Measurements from ENCODE around the gene MEGF10.

MEGF10 gene

DNA sequence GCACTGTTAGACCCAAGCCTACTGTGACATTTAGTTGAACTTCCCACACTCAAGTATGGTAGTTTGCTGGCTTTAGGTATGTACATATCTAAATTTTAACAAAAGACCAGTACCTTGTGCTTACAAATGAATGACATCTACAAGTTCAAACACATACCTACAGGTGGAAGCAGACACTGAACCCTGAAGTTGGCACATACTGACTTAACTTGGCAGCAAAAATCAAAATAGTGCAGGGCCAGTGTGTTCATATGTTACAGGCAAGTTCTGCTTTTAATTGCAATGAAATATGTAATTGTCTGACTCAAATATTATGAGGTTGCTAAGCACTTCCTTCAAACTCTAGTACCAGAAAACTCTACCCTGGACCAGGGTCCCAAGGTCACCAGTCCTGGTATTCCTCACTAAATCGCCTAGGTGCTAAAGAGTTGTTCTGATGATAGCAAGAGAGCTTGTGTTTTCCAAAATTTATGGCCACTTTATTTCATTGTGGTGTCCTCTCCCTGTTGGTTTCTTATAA, 77.4 kb downstream of the MEGF10 start:
- ATAC-seq (ENCODE audit: low read depth): peak; percentile 19; the same call in 1 of the 3 replicates
- Histone ChIP-seq H3K9me3 (ENCODE audit: severe bottlenecking) (no peaks in the 10 kb centered on the region), H3K4me3 (ENCODE audit: severe bottlenecking) (no peak overlapping the region), H3K36me3 (ENCODE audit: low read depth) (no peaks in the 10 kb centered on the region), H3K27ac (ENCODE audit: poor library complexity, severe bottlenecking) (no peak overlapping the region), H3K4me1 (ENCODE audit: insufficient read depth, poor library complexity, severe bottlenecking) (no peaks in the 10 kb centered on the region), H3K27me3 (ENCODE audit: insufficient read depth, poor library complexity, severe bottlenecking) (no peaks in the 10 kb centered on the region)
- TF ChIP-seq, protein P1, sequence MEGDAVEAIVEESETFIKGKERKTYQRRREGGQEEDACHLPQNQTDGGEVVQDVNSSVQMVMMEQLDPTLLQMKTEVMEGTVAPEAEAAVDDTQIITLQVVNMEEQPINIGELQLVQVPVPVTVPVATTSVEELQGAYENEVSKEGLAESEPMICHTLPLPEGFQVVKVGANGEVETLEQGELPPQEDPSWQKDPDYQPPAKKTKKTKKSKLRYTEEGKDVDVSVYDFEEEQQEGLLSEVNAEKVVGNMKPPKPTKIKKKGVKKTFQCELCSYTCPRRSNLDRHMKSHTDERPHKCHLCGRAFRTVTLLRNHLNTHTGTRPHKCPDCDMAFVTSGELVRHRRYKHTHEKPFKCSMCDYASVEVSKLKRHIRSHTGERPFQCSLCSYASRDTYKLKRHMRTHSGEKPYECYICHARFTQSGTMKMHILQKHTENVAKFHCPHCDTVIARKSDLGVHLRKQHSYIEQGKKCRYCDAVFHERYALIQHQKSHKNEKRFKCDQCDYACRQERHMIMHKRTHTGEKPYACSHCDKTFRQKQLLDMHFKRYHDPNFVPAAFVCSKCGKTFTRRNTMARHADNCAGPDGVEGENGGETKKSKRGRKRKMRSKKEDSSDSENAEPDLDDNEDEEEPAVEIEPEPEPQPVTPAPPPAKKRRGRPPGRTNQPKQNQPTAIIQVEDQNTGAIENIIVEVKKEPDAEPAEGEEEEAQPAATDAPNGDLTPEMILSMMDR (IDR thresholded peaks at IDR 0.05; ENCODE audit: poor library complexity, severe bottlenecking): no peak
- no peak for DNase-seq (ENCODE audit: low spot score)

DNA sequence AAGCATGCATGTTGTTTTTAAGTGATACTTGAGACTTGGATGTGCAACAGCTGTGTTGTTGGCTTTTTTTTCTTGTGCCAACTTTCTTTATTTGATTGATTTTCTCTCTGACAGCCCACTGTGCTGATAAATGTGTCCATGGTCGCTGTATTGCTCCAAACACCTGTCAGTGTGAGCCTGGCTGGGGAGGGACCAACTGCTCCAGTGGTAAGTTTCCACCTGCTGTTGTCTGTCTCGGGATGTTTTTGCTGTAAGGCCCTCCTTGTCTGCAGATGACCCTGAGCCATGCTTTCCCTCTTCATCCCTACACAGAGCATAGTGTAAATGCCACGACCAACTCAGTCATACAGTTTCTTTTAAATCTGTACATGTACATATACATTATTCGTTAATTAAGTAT, 79.2 kb downstream of the MEGF10 start:
- no peaks in the 10 kb centered on the region for H3K4me1 ChIP-seq (ENCODE audit: insufficient read depth, poor library complexity, severe bottlenecking)
- TF ChIP-seq, protein P1 (IDR thresholded peaks at IDR 0.05; ENCODE audit: poor library complexity, severe bottlenecking): no peak
- ATAC-seq (ENCODE audit: low read depth): no peak
- H3K4me3 ChIP-seq (ENCODE audit: severe bottlenecking): no peak overlapping the region
- no peak overlapping the region for H3K27ac ChIP-seq (ENCODE audit: poor library complexity, severe bottlenecking)
- no peaks in the 10 kb centered on the region for H3K36me3 ChIP-seq (ENCODE audit: low read depth)
- no peak for DNase-seq (ENCODE audit: low spot score)
- no peaks in the 10 kb centered on the region for H3K9me3 ChIP-seq (ENCODE audit: severe bottlenecking)
- no peaks in the 10 kb centered on the region for H3K27me3 ChIP-seq (ENCODE audit: insufficient read depth, poor library complexity, severe bottlenecking)

DNA sequence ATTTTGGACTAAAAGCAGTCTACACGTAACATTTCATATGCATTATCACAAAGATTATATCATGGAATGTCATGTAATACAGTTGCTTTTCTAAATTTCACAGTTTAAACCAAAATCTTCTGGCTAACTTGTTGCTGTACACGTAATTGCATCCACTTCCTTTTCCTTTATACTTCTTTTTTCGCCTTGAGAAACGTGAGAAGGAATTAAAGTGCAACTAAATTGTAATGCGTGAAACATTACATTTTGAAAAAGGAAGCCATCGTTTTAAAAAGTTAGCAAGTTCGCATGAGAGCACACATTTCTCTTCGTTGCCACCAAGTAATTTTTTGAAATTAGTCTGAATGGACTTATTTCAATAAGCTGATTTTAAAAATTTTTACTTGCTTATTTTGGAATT, 80.0 kb downstream of the MEGF10 start:
- Histone ChIP-seq H3K27ac (ENCODE audit: poor library complexity, severe bottlenecking) (no peak overlapping the region), H3K4me1 (ENCODE audit: insufficient read depth, poor library complexity, severe bottlenecking) (no peaks in the 10 kb centered on the region), H3K27me3 (ENCODE audit: insufficient read depth, poor library complexity, severe bottlenecking) (peaks cover 3% of the 10 kb centered on the region), H3K36me3 (ENCODE audit: low read depth) (no peaks in the 10 kb centered on the region), H3K4me3 (ENCODE audit: severe bottlenecking) (no peak overlapping the region), H3K9me3 (ENCODE audit: severe bottlenecking) (no peaks in the 10 kb centered on the region)
- no peak for ATAC-seq (ENCODE audit: low read depth)
- DNase-seq (ENCODE audit: low spot score): no peak
- TF ChIP-seq, protein P1 (IDR thresholded peaks at IDR 0.05; ENCODE audit: poor library complexity, severe bottlenecking): no peak

DNA sequence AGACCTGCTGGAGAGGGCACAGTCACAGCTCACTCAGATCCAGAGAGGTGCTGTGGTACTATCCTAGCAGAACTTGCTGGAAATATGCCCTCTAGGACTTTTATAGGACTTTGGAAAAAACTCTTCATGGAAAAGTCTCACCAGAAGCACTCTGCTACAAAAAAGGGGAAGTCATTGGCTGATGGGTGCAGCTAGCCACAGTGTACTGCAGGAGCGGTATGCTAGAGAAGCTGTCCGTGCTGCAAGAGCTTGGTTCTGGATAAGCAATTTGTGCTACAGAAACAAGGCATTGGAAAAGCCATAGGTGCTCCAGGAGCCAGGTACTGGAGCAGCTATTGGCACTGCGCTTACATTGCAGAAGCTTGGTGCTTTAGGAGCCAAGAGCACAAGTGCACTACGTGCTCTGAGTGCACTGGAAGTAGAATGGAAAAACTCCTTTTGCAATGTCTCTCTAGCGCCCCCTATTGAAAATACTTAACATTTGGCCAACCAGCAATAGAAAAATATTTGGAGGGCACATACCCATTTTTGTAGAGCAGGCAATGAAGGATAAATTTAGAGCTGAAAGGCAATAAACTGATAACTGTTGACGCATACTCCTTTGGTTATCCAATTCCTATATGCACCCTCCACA, 83.4 kb downstream of the MEGF10 start:
- no peaks in the 10 kb centered on the region for H3K36me3 ChIP-seq (ENCODE audit: low read depth)
- TF ChIP-seq, protein P1 (IDR thresholded peaks at IDR 0.05; ENCODE audit: poor library complexity, severe bottlenecking): peak; percentile 23
- H3K4me1 ChIP-seq (ENCODE audit: insufficient read depth, poor library complexity, severe bottlenecking): no peaks in the 10 kb centered on the region
- no peak overlapping the region for H3K27ac ChIP-seq (ENCODE audit: poor library complexity, severe bottlenecking)
- no peak for DNase-seq (ENCODE audit: low spot score)
- no peak for ATAC-seq (ENCODE audit: low read depth)
- H3K27me3 ChIP-seq (ENCODE audit: insufficient read depth, poor library complexity, severe bottlenecking): peaks cover 5% of the 10 kb centered on the region
- H3K4me3 ChIP-seq (ENCODE audit: severe bottlenecking): no peak overlapping the region
- H3K9me3 ChIP-seq (ENCODE audit: severe bottlenecking): no peaks in the 10 kb centered on the region

DNA sequence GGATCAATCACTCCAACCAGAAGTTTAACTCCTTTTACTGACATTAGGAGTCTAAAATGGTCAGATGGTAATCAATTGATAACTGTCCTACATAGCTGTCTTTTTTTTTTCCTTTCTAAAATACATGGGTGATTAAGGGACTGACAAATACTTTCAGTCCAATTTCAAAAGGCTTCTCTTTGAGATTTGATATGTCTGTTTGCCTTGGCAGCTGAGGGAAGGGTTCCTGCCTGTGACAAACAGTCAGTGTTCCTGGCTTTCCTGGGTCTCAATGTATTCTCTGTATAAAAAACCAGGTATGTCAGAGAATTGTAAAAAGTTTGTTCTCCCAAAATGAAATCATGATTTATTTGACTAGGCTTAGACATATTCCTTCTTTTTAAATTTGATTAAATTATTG, 84.5 kb downstream of the MEGF10 start:
- TF ChIP-seq, protein P1 (IDR thresholded peaks at IDR 0.05; ENCODE audit: poor library complexity, severe bottlenecking): no peak
- ATAC-seq (ENCODE audit: low read depth): no peak

More for the DNA sequence above, 84.5 kb downstream of the MEGF10 start:
- H3K9me3 ChIP-seq (ENCODE audit: severe bottlenecking): no peaks in the 10 kb centered on the region
- no peak for DNase-seq (ENCODE audit: low spot score)
- H3K4me1 ChIP-seq (ENCODE audit: insufficient read depth, poor library complexity, severe bottlenecking): no peaks in the 10 kb centered on the region
- peaks cover 5% of the 10 kb centered on the region for H3K27me3 ChIP-seq (ENCODE audit: insufficient read depth, poor library complexity, severe bottlenecking)
- no peak overlapping the region for H3K27ac ChIP-seq (ENCODE audit: poor library complexity, severe bottlenecking)
- H3K4me3 ChIP-seq (ENCODE audit: severe bottlenecking): no peak overlapping the region
- no peaks in the 10 kb centered on the region for H3K36me3 ChIP-seq (ENCODE audit: low read depth)
